GM23338 (cell line): ENCODE results near the gene NEURL1. TPM values are rescaled to one million over a fixed set of nuclear protein-coding genes. Genes with fewer than 3 reads are reported as not detected.

Experiments used
- ATAC-seq: fragments of 200-7000 bp; cut with Tn5 transposase; 3 replicates; pipeline ENCODE4 v1.9.1; 2020
- DNase-seq: peaks from one replicate; pipeline ENCODE4 v3.0.0-alpha.2; 2015; ENCODE audit warnings: low spot score
- H2AFZ ChIP-seq: fragments of 200-600 bp; sonication (generic); 2 replicates; pipeline ENCODE4 v1.8.0; 2016; ENCODE audit warnings: antibody characterized with exemption, mild to moderate bottlenecking, moderate library complexity
- H3F3A ChIP-seq: fragments of 200-600 bp; sonication (generic); replicated peaks from 2 replicates; pipeline ENCODE4 v1.8.0; 2017; ENCODE audit warnings: antibody characterized with exemption, mixed run types, low read depth
- H3K27ac ChIP-seq: fragments of 200-600 bp; sonication (generic); 2 replicates; pipeline ENCODE4 v1.6.1; 2016; ENCODE audit warnings: low read depth
- H3K27me3 ChIP-seq: fragments of 200-600 bp; sonication (generic); 2 replicates; pipeline ENCODE4 v1.8.0; 2016; ENCODE audit warnings: mild to moderate bottlenecking, mixed run types, moderate library complexity; ENCODE audit not compliant: insufficient read depth
- H3K36me3 ChIP-seq: fragments of 200-600 bp; sonication (generic); 2 replicates; pipeline ENCODE4 v1.8.0; 2016; ENCODE audit warnings: mild to moderate bottlenecking; ENCODE audit not compliant: insufficient read depth
- H3K4me1 ChIP-seq: fragments of 200-600 bp; sonication (generic); 2 replicates; pipeline ENCODE4 v1.8.0; 2016; ENCODE audit warnings: mild to moderate bottlenecking, moderate library complexity; ENCODE audit not compliant: insufficient read depth
- H3K4me2 ChIP-seq: fragments of 200-600 bp; sonication (generic); 2 replicates; pipeline ENCODE4 v1.7.1; 2017; ENCODE audit warnings: mixed run types
- H3K4me3 ChIP-seq: fragments of 200-600 bp; sonication (generic); 2 replicates; pipeline ENCODE4 v1.6.1; 2016; ENCODE audit warnings: mixed run types
- H3K79me2 ChIP-seq: fragments of 200-600 bp; sonication (generic); replicated peaks from 2 replicates; pipeline ENCODE4 v1.8.0; 2017; ENCODE audit warnings: mild to moderate bottlenecking; ENCODE audit not compliant: insufficient read depth
- H3K9me2 ChIP-seq: fragments of 200-600 bp; sonication (generic); 2 replicates; pipeline ENCODE4 v1.8.0; 2017; ENCODE audit not compliant: insufficient read depth
- H4K20me1 ChIP-seq: fragments of 200-600 bp; sonication (generic); replicated peaks from 2 replicates; pipeline ENCODE4 v1.8.0; 2017; ENCODE audit warnings: mild to moderate bottlenecking; ENCODE audit not compliant: insufficient read depth
- H3K27ac Mint-ChIP-seq: 2 replicates; pipeline ENCODE4 v1.8.0; 2020; ENCODE audit warnings: inconsistent platforms, mild to moderate bottlenecking, moderate library complexity, mixed read lengths
- H3K27me3 Mint-ChIP-seq: 3 replicates; pipeline ENCODE4 v1.8.0; 2022; ENCODE audit warnings: low read depth, mild to moderate bottlenecking, moderate library complexity, mixed read lengths, inconsistent platforms; ENCODE audit not compliant: insufficient read depth, poor library complexity
- H3K36me3 Mint-ChIP-seq: 3 replicates; pipeline ENCODE4 v1.8.0; 2021; ENCODE audit warnings: low read depth, mild to moderate bottlenecking, inconsistent platforms, moderate library complexity, mixed read lengths
- H3K4me1 Mint-ChIP-seq: 3 replicates; pipeline ENCODE4 v1.8.0; 2020; ENCODE audit warnings: mild to moderate bottlenecking, inconsistent platforms, mixed read lengths
- H3K4me3 Mint-ChIP-seq: 3 replicates; pipeline ENCODE4 v1.8.0; 2021; ENCODE audit warnings: moderate library complexity, mild to moderate bottlenecking, inconsistent platforms, mixed read lengths
- H3K9me3 Mint-ChIP-seq: 3 replicates; pipeline ENCODE4 v1.8.0; 2020; ENCODE audit warnings: moderate library complexity, mild to moderate bottlenecking, inconsistent platforms, mixed read lengths
- CREB1 ChIP-seq: fragments of 250-450 bp; sonication (Bioruptor Pico); IDR thresholded peaks from 2 replicates; pipeline ENCODE4 v1.5.0; 2020; ENCODE audit warnings: low read depth, mild to moderate bottlenecking, moderate library complexity
- ETS1 ChIP-seq: IDR thresholded peaks from 2 replicates; pipeline ENCODE4 v1.6.1; 2016; ENCODE audit warnings: antibody characterized with exemption
- EZH2 ChIP-seq: fragments of 200-600 bp; sonication (generic); IDR thresholded peaks from one replicate; pipeline ENCODE4 v1.8.0; 2017; ENCODE audit warnings: antibody characterized with exemption, mild to moderate bottlenecking, low read depth; ENCODE audit not compliant: unreplicated experiment
- EZH2phosphoT487 ChIP-seq: fragments of 200-600 bp; sonication (generic); IDR thresholded peaks from one replicate; pipeline ENCODE4 v1.8.1; 2018; ENCODE audit warnings: antibody characterized with exemption; ENCODE audit not compliant: unreplicated experiment
- JUNB ChIP-seq: IDR thresholded peaks from one replicate; pipeline ENCODE4 v1.6.1; 2016; ENCODE audit warnings: antibody characterized with exemption; ENCODE audit not compliant: unreplicated experiment
- POLR2AphosphoS5 ChIP-seq: IDR thresholded peaks from 2 replicates; pipeline ENCODE4 v1.6.1; 2016; ENCODE audit warnings: antibody characterized with exemption, low read depth
- REST ChIP-seq: IDR thresholded peaks from one replicate; pipeline ENCODE4 v1.6.1; 2018; ENCODE audit warnings: antibody characterized with exemption; ENCODE audit not compliant: unreplicated experiment
- STAT1 ChIP-seq: IDR thresholded peaks from one replicate; pipeline ENCODE4 v1.6.1; 2016; ENCODE audit warnings: antibody characterized with exemption; ENCODE audit not compliant: unreplicated experiment
- ZNF114 ChIP-seq: fragments of 250-450 bp; sonication (Bioruptor Pico); IDR thresholded peaks from 2 replicates; pipeline ENCODE4 v1.5.0; 2020; ENCODE audit warnings: mild to moderate bottlenecking, moderate library complexity
- ZNF331 ChIP-seq: fragments of 250-450 bp; sonication (Bioruptor Pico); IDR thresholded peaks from 2 replicates; pipeline ENCODE4 v1.5.0; 2020; ENCODE audit warnings: low read depth, mild to moderate bottlenecking, moderate library complexity
- ZNF462 ChIP-seq: fragments of 250-450 bp; sonication (Bioruptor Pico); IDR thresholded peaks from 2 replicates; pipeline ENCODE4 v1.5.0; 2020; ENCODE audit warnings: mild to moderate bottlenecking, moderate library complexity
- polyA plus RNA-seq: library from polyadenylated mRNA; unstranded; fragments of >200 nt; fragmentation: Nextera tagmentation; extraction: Ambion mirVana; gene quantifications from 2 replicates; pipeline ENCODE4 v1.2.1, GENCODE V29; 2016
- total RNA-seq: library from RNA; depleted of rRNA; stranded (reverse); fragments of >200 nt; shearing (Covaris generic); gene quantifications from 2 replicates; pipeline ENCODE4 v1.2.3, GENCODE V29; 2014

Gene NEURL1
- total and polyA plus RNA-seq, 2 experiments from 2014 or later = 0.82 to 1.1 TPM

- Histone ChIP-seq H3K4me2 (no peak overlapping the region), H3K4me3 (no peak overlapping the region), H3K79me2 (no peaks in the 10 kb centered on the region), H3K9me2 (no peaks in the 10 kb centered on the region), H4K20me1 (no peaks in the 10 kb centered on the region; the same call in 1 of the 2 replicates), H3K36me3 (no peaks in the 10 kb centered on the region), H3F3A (no peaks in the 10 kb centered on the region), H3K4me1 (no peaks in the 10 kb centered on the region; the same call in 1 of the 2 replicates), H3K27ac (no peak overlapping the region), H2AFZ (no peak overlapping the region), H3K27me3 (no peaks in the 10 kb centered on the region)
- Mint-ChIP-seq H3K4me3 (no peak overlapping the region), H3K4me1 (peaks cover 18% of the 10 kb centered on the region), H3K27ac (no peak overlapping the region), H3K9me3 (no peaks in the 10 kb centered on the region; the same call in 2 of the 3 replicates), H3K27me3 (peaks cover 32% of the 10 kb centered on the region), H3K36me3 (no peaks in the 10 kb centered on the region; the same call in 2 of the 3 replicates)
- ATAC-seq (no peak), DNase-seq (no peak)
- TF ChIP-seq STAT1 = no peak
Measured at GRCh38 chr10:103455235-103455634, 38.3 kb upstream of the NEURL1 start.

- H3K27ac ChIP-seq = no peak overlapping the region
- H3K27me3 ChIP-seq = no peaks in the 10 kb centered on the region
- Mint-ChIP-seq H3K4me3 (no peak overlapping the region), H3K27me3 (peaks cover 27% of the 10 kb centered on the region), H3K36me3 (no peaks in the 10 kb centered on the region; the same call in 2 of the 3 replicates), H3K9me3 (no peaks in the 10 kb centered on the region; the same call in 2 of the 3 replicates), H3K27ac (no peak overlapping the region), H3K4me1 (peaks cover 9% of the 10 kb centered on the region)
- H3F3A ChIP-seq = no peaks in the 10 kb centered on the region
- no peak overlapping the region for H3K4me3 ChIP-seq
- H4K20me1 ChIP-seq = no peaks in the 10 kb centered on the region
- H3K36me3 ChIP-seq = no peaks in the 10 kb centered on the region
- no peaks in the 10 kb centered on the region; the same call in 1 of the 2 replicates for H3K4me1 ChIP-seq
- DNase-seq (no peak), ATAC-seq (no peak)
- H3K79me2 ChIP-seq = no peaks in the 10 kb centered on the region
- no peak overlapping the region for H2AFZ ChIP-seq
- no peak overlapping the region for H3K4me2 ChIP-seq
- no peaks in the 10 kb centered on the region for H3K9me2 ChIP-seq
- TF ChIP-seq ZNF462 (CRISPR knock-in tag) (no peak), EZH2phosphoT487 (no peak), ZNF114 (CRISPR knock-in tag) (no peak), ZNF331 (CRISPR knock-in tag) (no peak), CREB1 (CRISPR knock-in tag) (no peak), POLR2AphosphoS5 (no peak), STAT1 (no peak), JUNB (no peak), ETS1 (no peak), EZH2 (no peak), REST (no peak)
Measured at GRCh38 chr10:103456074-103456660, 37.3 kb upstream of the NEURL1 start.
